Measurements from ENCODE around the gene ACTN1. TPM values are rescaled to one million over a fixed set of nuclear protein-coding genes. Genes with fewer than 3 reads are reported as not detected.

Gene ACTN1
- total RNA-seq, 1 experiment from 2014 or later, result 148 TPM

- H3K27ac ChIP-seq (ENCODE audit: low read depth, low read length, poor library complexity, severe bottlenecking), result no peak overlapping the region
- ChIA-PET POLR2A (ENCODE audit: low non-redundant PET) (no interaction called here), CTCF (interaction anchor here (2.0 kb wide), 1 partner anchor 243 kb away, joined by 17 read pairs; no protein-coding TSS in a partner anchor)
- no TSS peak for BruUV-seq (replicated peaks)
- no peak overlapping the region for H3K4me3 ChIP-seq (ENCODE audit: low read depth, low read length, poor library complexity, severe bottlenecking)
- H3K27me3 ChIP-seq (replicated peaks; ENCODE audit: insufficient read depth, low read depth, low read length, poor library complexity), result no peaks in the 10 kb centered on the region
- peak; percentile 16 for DNase-seq (ENCODE audit: low spot score)
- peaks cover 8% of the 10 kb centered on the region for H3K9me3 ChIP-seq (ENCODE audit: low read depth, low read length, poor library complexity, severe bottlenecking)
- no peak for TF ChIP-seq CTCF (conservative IDR thresholded peaks at IDR 0.05; ENCODE audit: low read depth, low read length)
- no peak for TF ChIP-seq EZH2 (IDR thresholded peaks at IDR 0.05; ENCODE audit: borderline replicate concordance, low read depth, low read length, poor library complexity, severe bottlenecking)
- H3K36me3 ChIP-seq (ENCODE audit: insufficient read depth, low read length, poor library complexity, severe bottlenecking), result no peaks in the 10 kb centered on the region
- intact Hi-C loops (cut with micrococcal nuclease; ENCODE audit: unreplicated experiment), result no loop called here
- no peaks in the 10 kb centered on the region for H3K4me1 ChIP-seq (ENCODE audit: insufficient read depth, low read length, poor library complexity, severe bottlenecking)
Measured at GRCh38 chr14:68864361-68864750, 114.7 kb downstream of the ACTN1 start.

- no peaks in the 10 kb centered on the region for H3K4me1 ChIP-seq (ENCODE audit: insufficient read depth, low read length, poor library complexity, severe bottlenecking)
- intact Hi-C loops (cut with micrococcal nuclease; ENCODE audit: unreplicated experiment), result loop anchor here (1.0 kb wide), 2 partner anchors 227 to 244 kb away; no protein-coding TSS in a partner anchor
- no peak overlapping the region for H3K27ac ChIP-seq (ENCODE audit: low read depth, low read length, poor library complexity, severe bottlenecking)
- CTCF ChIA-PET, result interaction anchor here (0.6 to 2.0 kb wide), 5 partner anchors 48 to 981 kb away, joined by 3 to 17 read pairs (median 4); no protein-coding TSS in a partner anchor
- TF ChIP-seq EZH2 (IDR thresholded peaks at IDR 0.05; ENCODE audit: borderline replicate concordance, low read depth, low read length, poor library complexity, severe bottlenecking), result no peak
- TF ChIP-seq CTCF (conservative IDR thresholded peaks at IDR 0.05; ENCODE audit: low read depth, low read length), result no peak
- DNase-seq (ENCODE audit: low spot score), result no peak
- H3K36me3 ChIP-seq (ENCODE audit: insufficient read depth, low read length, poor library complexity, severe bottlenecking), result no peaks in the 10 kb centered on the region
- peaks cover 8% of the 10 kb centered on the region for H3K9me3 ChIP-seq (ENCODE audit: low read depth, low read length, poor library complexity, severe bottlenecking)
- no peaks in the 10 kb centered on the region for H3K27me3 ChIP-seq (replicated peaks; ENCODE audit: insufficient read depth, low read depth, low read length, poor library complexity)
- POLR2A ChIA-PET (ENCODE audit: low non-redundant PET), result no interaction called here
- BruUV-seq (replicated peaks), result no TSS peak
- H3K4me3 ChIP-seq (ENCODE audit: low read depth, low read length, poor library complexity, severe bottlenecking), result no peak overlapping the region
Measured at GRCh38 chr14:68863610-68864360, 115.3 kb downstream of the ACTN1 start.

- peak; percentile 86 for DNase-seq (ENCODE audit: low spot score)
- CTCF ChIA-PET, result interaction anchor here (0.6 to 2.0 kb wide), 7 partner anchors 48 to 980 kb away, joined by 3 to 17 read pairs (median 3); no protein-coding TSS in a partner anchor
- intact Hi-C loops (cut with micrococcal nuclease; ENCODE audit: unreplicated experiment), result loop anchor here (1.0 kb wide), 2 partner anchors 227 to 244 kb away; no protein-coding TSS in a partner anchor
Measured at GRCh38 chr14:68862954-68863594, 116.0 kb downstream of the ACTN1 start.

More at GRCh38 chr14:68862954-68863594, 116.0 kb downstream of the ACTN1 start:
- H3K4me3 ChIP-seq (ENCODE audit: low read depth, low read length, poor library complexity, severe bottlenecking), result no peak overlapping the region
- no peaks in the 10 kb centered on the region for H3K27me3 ChIP-seq (replicated peaks; ENCODE audit: insufficient read depth, low read depth, low read length, poor library complexity)
- peaks cover 8% of the 10 kb centered on the region for H3K9me3 ChIP-seq (ENCODE audit: low read depth, low read length, poor library complexity, severe bottlenecking)
- H3K27ac ChIP-seq (ENCODE audit: low read depth, low read length, poor library complexity, severe bottlenecking), result no peak overlapping the region
- TF ChIP-seq CTCF (conservative IDR thresholded peaks at IDR 0.05; ENCODE audit: low read depth, low read length) (peak; percentile 87), EZH2 (IDR thresholded peaks at IDR 0.05; ENCODE audit: borderline replicate concordance, low read depth, low read length, poor library complexity, severe bottlenecking) (no peak)
- POLR2A ChIA-PET (ENCODE audit: low non-redundant PET), result no interaction called here
- no peaks in the 10 kb centered on the region for H3K36me3 ChIP-seq (ENCODE audit: insufficient read depth, low read length, poor library complexity, severe bottlenecking)
- no peaks in the 10 kb centered on the region for H3K4me1 ChIP-seq (ENCODE audit: insufficient read depth, low read length, poor library complexity, severe bottlenecking)
- BruUV-seq (replicated peaks), result no TSS peak
